Measurements from ENCODE around the gene PPY. TPM values are rescaled to one million over a fixed set of nuclear protein-coding genes. Genes with fewer than 3 reads are reported as not detected.

Gene PPY
- total and polyA plus RNA-seq, 10 of the 15 experiments (the other 5 are each of a cell fraction or from before 2014, with no cell fraction given), result 0.91 TPM; not detected in 9

GRCh38 chr17:43891851-43892646 lies 50.2 kb downstream of the PPY start:
- TF ChIP-seq HCFC1 (IDR thresholded peaks at IDR 0.05; ENCODE audit: low read length) (no peak), CBX5 (IDR thresholded peaks at IDR 0.05; ENCODE audit: low read depth) (no peak), BHLHE40 (IDR thresholded peaks at IDR 0.05; ENCODE audit: borderline replicate concordance in 1 of 2, low read depth in 2 of 2, low read length in 1 of 2) (no peak), SIN3A (IDR thresholded peaks at IDR 0.05; ENCODE audit: low read depth, low read length) (no peak), PAX5 (IDR thresholded peaks at IDR 0.05; ENCODE audit: borderline replicate concordance, low read depth, low read length) (no peak), NFIC (IDR thresholded peaks at IDR 0.05; ENCODE audit: low read depth, low read length) (no peak), HDAC2 (IDR thresholded peaks at IDR 0.05) (no peak), SMAD1 (IDR thresholded peaks at IDR 0.05; ENCODE audit: low read depth, partially characterized antibody) (no peak), IKZF1 (conservative IDR thresholded peaks at IDR 0.05) (no peak)
- TF ChIP-seq, protein P1, sequence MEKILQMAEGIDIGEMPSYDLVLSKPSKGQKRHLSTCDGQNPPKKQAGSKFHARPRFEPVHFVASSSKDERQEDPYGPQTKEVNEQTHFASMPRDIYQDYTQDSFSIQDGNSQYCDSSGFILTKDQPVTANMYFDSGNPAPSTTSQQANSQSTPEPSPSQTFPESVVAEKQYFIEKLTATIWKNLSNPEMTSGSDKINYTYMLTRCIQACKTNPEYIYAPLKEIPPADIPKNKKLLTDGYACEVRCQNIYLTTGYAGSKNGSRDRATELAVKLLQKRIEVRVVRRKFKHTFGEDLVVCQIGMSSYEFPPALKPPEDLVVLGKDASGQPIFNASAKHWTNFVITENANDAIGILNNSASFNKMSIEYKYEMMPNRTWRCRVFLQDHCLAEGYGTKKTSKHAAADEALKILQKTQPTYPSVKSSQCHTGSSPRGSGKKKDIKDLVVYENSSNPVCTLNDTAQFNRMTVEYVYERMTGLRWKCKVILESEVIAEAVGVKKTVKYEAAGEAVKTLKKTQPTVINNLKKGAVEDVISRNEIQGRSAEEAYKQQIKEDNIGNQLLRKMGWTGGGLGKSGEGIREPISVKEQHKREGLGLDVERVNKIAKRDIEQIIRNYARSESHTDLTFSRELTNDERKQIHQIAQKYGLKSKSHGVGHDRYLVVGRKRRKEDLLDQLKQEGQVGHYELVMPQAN (conservative IDR thresholded peaks at IDR 0.05), result no peak
- Histone ChIP-seq H3K4me1 (ENCODE audit: control insufficient read depth, insufficient read depth, low read length) (no peaks in the 10 kb centered on the region), H2AFZ (ENCODE audit: control insufficient read depth, low read depth, low read length) (no peak overlapping the region), H3K4me2 (ENCODE audit: control insufficient read depth, insufficient read depth) (no peak overlapping the region), H3K4me3 (no peak overlapping the region), H3K36me3 (ENCODE audit: control insufficient read depth in 2 of 2, insufficient read depth in 2 of 2, low read length in 1 of 2) (no peaks in the 10 kb centered on the region), H3K9me3 (replicated peaks; ENCODE audit: control insufficient read depth, insufficient read depth, low read length) (no peaks in the 10 kb centered on the region), H3K79me2 (ENCODE audit: control insufficient read depth, insufficient read depth, low read length) (no peaks in the 10 kb centered on the region), H4K20me1 (ENCODE audit: control insufficient read depth, insufficient read depth) (no peaks in the 10 kb centered on the region), H3K27ac (ENCODE audit: control insufficient read depth, insufficient read depth) (no peak overlapping the region), H3K9ac (ENCODE audit: control insufficient read depth, insufficient read depth, low read length) (no peak overlapping the region), H3K27me3 (replicated peaks in 1 of 2; ENCODE audit: control insufficient read depth in 2 of 2, insufficient read depth in 2 of 2, low read length in 1 of 2) (peaks cover 2 to 4% of the 10 kb centered on the region in 2 experiments; a peak in 2 of 4 replicates)
- ChIA-PET POLR2A (no interaction called here), CTCF (interaction anchor here (0.6 to 1.5 kb wide), 4 partner anchors 8 to 18 kb away, joined by 3 to 5 read pairs (median 4); no protein-coding TSS in a partner anchor), RAD21 (ENCODE audit: unreplicated experiment) (no interaction called here), SMC1A (ENCODE audit: uncharacterized antibody, unreplicated experiment) (no interaction called here)
- 46% methylated on average over 5 of the region's 5 CpGs for WGBS (ENCODE audit: insufficient coverage, insufficient replicate concordance, low lambda C conversion rate, missing lambda C conversion rate)
- DNase-seq (ENCODE audit: low read depth, low spot score), result no peak
- in situ Hi-C loops (cut with MboI), result no loop called here
- intact Hi-C loops (cut with micrococcal nuclease; ENCODE audit: unreplicated experiment), result no loop called here
- no TSS peak for BruUV-seq (replicated peaks)
- ATAC-seq, result no peak
- FAIRE-seq, result no peak

Other genes with a start within 250 kb of the PPY start
Only the 7 nearest of the 15 such genes appear.
- gene MPP3, start 109.3 kb downstream of the PPY start, total RNA-seq (2014; rRNA removed), result not detected in 2 replicates
- gene MPP3, start 109.3 kb downstream of the PPY start, total RNA-seq (2014; rRNA removed; fragmentation: Illumina TruSeq; extraction: Trizol), result not detected in 2 replicates
- gene MPP3, start 109.3 kb downstream of the PPY start, total RNA-seq (2021), result 0.13 TPM in 1 of 2 replicates, not detected in the other
- gene MPP3, start 109.3 kb downstream of the PPY start, polyA plus RNA-seq (2011; rRNA removed), result not detected in 2 replicates
- gene MPP3, start 109.3 kb downstream of the PPY start, polyA plus RNA-seq (2014; fragmentation: Illumina TruSeq; extraction: Trizol), result not detected in 2 replicates
- not detected for gene MPP3, start 109.3 kb downstream of the PPY start, polyA plus RNA-seq (2014; fragmentation: Nextera tagmentation; extraction: Ambion mirVana)
- gene MPP3, start 109.3 kb downstream of the PPY start, polyA plus RNA-seq (2014; rRNA removed), result not detected in 2 replicates
- gene MPP3, start 109.3 kb downstream of the PPY start, polyA plus RNA-seq (2016; fragmentation: Nextera tagmentation; extraction: Ambion mirVana), result not detected
- not detected in 2 replicates for gene CD300LG, start 95.3 kb downstream of the PPY start, total RNA-seq (2014; rRNA removed)
- gene CD300LG, start 95.3 kb downstream of the PPY start, total RNA-seq (2014; rRNA removed; fragmentation: Illumina TruSeq; extraction: Trizol), result not detected in 2 replicates
- not detected in 2 replicates for gene CD300LG, start 95.3 kb downstream of the PPY start, total RNA-seq (2021)
- not detected in 2 replicates for gene CD300LG, start 95.3 kb downstream of the PPY start, polyA plus RNA-seq (2011; rRNA removed)
- not detected in 2 replicates for gene CD300LG, start 95.3 kb downstream of the PPY start, polyA plus RNA-seq (2014; fragmentation: Illumina TruSeq; extraction: Trizol)
- not detected for gene CD300LG, start 95.3 kb downstream of the PPY start, polyA plus RNA-seq (2014; fragmentation: Nextera tagmentation; extraction: Ambion mirVana)
- not detected in 2 replicates for gene CD300LG, start 95.3 kb downstream of the PPY start, polyA plus RNA-seq (2014; rRNA removed)
- not detected for gene CD300LG, start 95.3 kb downstream of the PPY start, polyA plus RNA-seq (2016; fragmentation: Nextera tagmentation; extraction: Ambion mirVana)
- 0.11 and 0.16 TPM in 2 replicates for gene MPP2, start 34.9 kb downstream of the PPY start, total RNA-seq (2014; rRNA removed)
- gene MPP2, start 34.9 kb downstream of the PPY start, total RNA-seq (2014; rRNA removed; fragmentation: Illumina TruSeq; extraction: Trizol), result 0.14 and 0.18 TPM in 2 replicates
- gene MPP2, start 34.9 kb downstream of the PPY start, total RNA-seq (2021), result 0.21 and 0.56 TPM in 2 replicates
- gene MPP2, start 34.9 kb downstream of the PPY start, polyA plus RNA-seq (2011; rRNA removed), result 0.07 and 0.23 TPM in 2 replicates
- 0.22 TPM in 1 of 2 replicates, not detected in the other for gene MPP2, start 34.9 kb downstream of the PPY start, polyA plus RNA-seq (2014; fragmentation: Illumina TruSeq; extraction: Trizol)
- under 1 TPM in 1 of 2 experiments, not detected in 1; 0.02 TPM for gene MPP2, start 34.9 kb downstream of the PPY start, polyA plus RNA-seq (2014; fragmentation: Nextera tagmentation; extraction: Ambion mirVana)
- gene MPP2, start 34.9 kb downstream of the PPY start, polyA plus RNA-seq (2014; rRNA removed), result 0.12 and 0.13 TPM in 2 replicates
- under 1 TPM in 1 of 2 experiments, not detected in 1; 0.11 TPM for gene MPP2, start 34.9 kb downstream of the PPY start, polyA plus RNA-seq (2016; fragmentation: Nextera tagmentation; extraction: Ambion mirVana)
- gene PYY, start 11.5 kb upstream of the PPY start, total RNA-seq (2014; rRNA removed), result not detected in 2 replicates
- gene PYY, start 11.5 kb upstream of the PPY start, total RNA-seq (2014; rRNA removed; fragmentation: Illumina TruSeq; extraction: Trizol), result not detected in 2 replicates
- not detected in 2 replicates for gene PYY, start 11.5 kb upstream of the PPY start, total RNA-seq (2021)
- gene PYY, start 11.5 kb upstream of the PPY start, polyA plus RNA-seq (2011; rRNA removed), result 0.07 TPM in 1 of 2 replicates, not detected in the other
- gene PYY, start 11.5 kb upstream of the PPY start, polyA plus RNA-seq (2014; fragmentation: Illumina TruSeq; extraction: Trizol), result not detected in 2 replicates
- not detected for gene PYY, start 11.5 kb upstream of the PPY start, polyA plus RNA-seq (2014; fragmentation: Nextera tagmentation; extraction: Ambion mirVana)
- 0.18 TPM in 1 of 2 replicates, not detected in the other for gene PYY, start 11.5 kb upstream of the PPY start, polyA plus RNA-seq (2014; rRNA removed)
- gene PYY, start 11.5 kb upstream of the PPY start, polyA plus RNA-seq (2016; fragmentation: Nextera tagmentation; extraction: Ambion mirVana), result not detected
- 0.65 and 0.90 TPM in 2 replicates for gene NAGS, start 62.1 kb upstream of the PPY start, total RNA-seq (2014; rRNA removed)
- 0.46 and 0.58 TPM in 2 replicates for gene NAGS, start 62.1 kb upstream of the PPY start, total RNA-seq (2014; rRNA removed; fragmentation: Illumina TruSeq; extraction: Trizol)
- gene NAGS, start 62.1 kb upstream of the PPY start, total RNA-seq (2021), result 0.64 TPM in 2 replicates
- gene NAGS, start 62.1 kb upstream of the PPY start, polyA plus RNA-seq (2011; rRNA removed), result 0.58 and 0.80 TPM in 2 replicates
- 0.53 TPM in 1 of 2 replicates, not detected in the other for gene NAGS, start 62.1 kb upstream of the PPY start, polyA plus RNA-seq (2014; fragmentation: Illumina TruSeq; extraction: Trizol)
- under 1 TPM in 1 of 2 experiments, not detected in 1; 0.11 TPM for gene NAGS, start 62.1 kb upstream of the PPY start, polyA plus RNA-seq (2014; fragmentation: Nextera tagmentation; extraction: Ambion mirVana)
- 0.38 and 0.55 TPM in 2 replicates for gene NAGS, start 62.1 kb upstream of the PPY start, polyA plus RNA-seq (2014; rRNA removed)
- gene NAGS, start 62.1 kb upstream of the PPY start, polyA plus RNA-seq (2016; fragmentation: Nextera tagmentation; extraction: Ambion mirVana), result 1 to 10 TPM in 1 of 2 experiments, under 1 TPM in 1; 0.72 to 1.6 TPM
- gene TMEM101, start 72.5 kb upstream of the PPY start, total RNA-seq (2014; rRNA removed), result 43.8 and 48.7 TPM in 2 replicates
- gene TMEM101, start 72.5 kb upstream of the PPY start, total RNA-seq (2014; rRNA removed; fragmentation: Illumina TruSeq; extraction: Trizol), result 25.0 and 25.3 TPM in 2 replicates
- 34.6 and 36.6 TPM in 2 replicates for gene TMEM101, start 72.5 kb upstream of the PPY start, total RNA-seq (2021)
- gene TMEM101, start 72.5 kb upstream of the PPY start, polyA plus RNA-seq (2011; rRNA removed), result 19.9 and 27.8 TPM in 2 replicates
- 14.7 and 18.4 TPM in 2 replicates for gene TMEM101, start 72.5 kb upstream of the PPY start, polyA plus RNA-seq (2014; fragmentation: Illumina TruSeq; extraction: Trizol)
- gene TMEM101, start 72.5 kb upstream of the PPY start, polyA plus RNA-seq (2014; fragmentation: Nextera tagmentation; extraction: Ambion mirVana), result 10 to 100 TPM; 70.0 to 72.5 TPM
- gene TMEM101, start 72.5 kb upstream of the PPY start, polyA plus RNA-seq (2014; rRNA removed), result 39.2 and 47.3 TPM in 2 replicates
- 10 to 100 TPM; 30.1 to 35.2 TPM for gene TMEM101, start 72.5 kb upstream of the PPY start, polyA plus RNA-seq (2016; fragmentation: Nextera tagmentation; extraction: Ambion mirVana)
- gene LSM12, start 124.2 kb upstream of the PPY start, total RNA-seq (2014; rRNA removed), result 56.3 and 60.9 TPM in 2 replicates
- gene LSM12, start 124.2 kb upstream of the PPY start, total RNA-seq (2014; rRNA removed; fragmentation: Illumina TruSeq; extraction: Trizol), result 61.4 and 66.1 TPM in 2 replicates
- gene LSM12, start 124.2 kb upstream of the PPY start, total RNA-seq (2021), result 74.0 and 75.6 TPM in 2 replicates
- gene LSM12, start 124.2 kb upstream of the PPY start, polyA plus RNA-seq (2011; rRNA removed), result 63.5 and 66.5 TPM in 2 replicates
- gene LSM12, start 124.2 kb upstream of the PPY start, polyA plus RNA-seq (2014; fragmentation: Illumina TruSeq; extraction: Trizol), result 87.8 and 94.6 TPM in 2 replicates
- gene LSM12, start 124.2 kb upstream of the PPY start, polyA plus RNA-seq (2014; fragmentation: Nextera tagmentation; extraction: Ambion mirVana), result 100 to 1,000 TPM in 1 of 2 experiments, 10 to 100 TPM in 1; 51.1 to 206 TPM
- gene LSM12, start 124.2 kb upstream of the PPY start, polyA plus RNA-seq (2014; rRNA removed), result 50.6 and 57.3 TPM in 2 replicates
- gene LSM12, start 124.2 kb upstream of the PPY start, polyA plus RNA-seq (2016; fragmentation: Nextera tagmentation; extraction: Ambion mirVana), result 100 to 1,000 TPM; 131 to 132 TPM